GM12892 (cell line): Measurements from ENCODE around the gene ZNF385D.

Experiments
- DNase-seq: peaks from one replicate; pipeline ENCODE4 v3.0.0; 2011; ENCODE audit not compliant: insufficient read length
- FAIRE-seq: peaks from 2 replicates; lab custom pipeline; 2011; peaks lifted over from hg19 to GRCh38; lab: Jason Lieb, UNC
- POLR2A ChIP-seq: IDR thresholded peaks from 2 replicates; pipeline ENCODE4 v1.6.1; 2011; ENCODE audit warnings: low read depth, low read length, control low read depth
- POLR2AphosphoS5 ChIP-seq: IDR thresholded peaks from 2 replicates; pipeline ENCODE4 v1.6.1; 2011; ENCODE audit warnings: low read depth, low read length, control low read depth
- TAF1 ChIP-seq: IDR thresholded peaks from 2 replicates; pipeline ENCODE4 v1.6.1; 2011; ENCODE audit warnings: low read depth, mild to moderate bottlenecking, control low read depth, low read length, borderline replicate concordance

Gene ZNF385D

DNA sequence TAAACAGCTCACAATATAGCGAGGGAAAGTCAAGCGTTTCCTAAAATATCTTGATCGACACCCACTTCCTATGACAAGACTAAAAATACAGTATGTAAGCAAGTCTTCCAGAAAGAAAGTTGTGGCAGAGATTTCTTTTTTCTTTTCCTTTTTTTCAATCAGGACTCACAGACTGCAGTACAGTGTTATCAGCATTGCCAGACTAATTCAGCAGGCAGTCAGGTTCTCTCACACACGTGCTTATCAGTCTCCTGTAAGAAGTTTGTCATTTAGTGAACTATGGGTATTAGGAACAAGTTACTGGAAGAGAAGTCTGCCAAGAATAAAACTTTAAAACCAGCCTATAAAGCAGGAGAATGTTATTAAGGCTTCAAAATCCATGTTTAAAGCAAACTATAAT lies 32.8 kb upstream of the ZNF385D start:
- FAIRE-seq = no peak
- TF ChIP-seq TAF1 (no peak), POLR2AphosphoS5 (no peak), POLR2A (no peak)
- no peak for DNase-seq

DNA sequence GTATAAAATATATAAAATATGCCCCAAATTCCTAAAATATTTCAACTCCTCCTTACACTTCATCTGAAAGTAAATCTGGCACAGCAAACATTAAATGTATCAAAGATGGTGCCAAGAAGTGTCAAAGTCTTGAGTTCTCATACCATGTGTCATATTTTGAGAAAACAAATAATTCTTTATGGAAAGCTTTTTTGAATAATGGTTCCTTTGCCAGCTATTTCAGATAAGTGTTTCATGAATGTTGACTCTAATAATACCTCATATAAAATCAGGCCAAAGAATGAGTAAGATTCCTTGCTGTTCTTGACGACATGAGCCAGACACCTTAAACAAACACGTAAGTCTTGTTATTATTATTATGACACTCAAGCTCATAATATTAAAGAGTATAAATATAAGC lies 30.3 kb upstream of the ZNF385D start:
- no peak for DNase-seq
- TF ChIP-seq TAF1 = no peak
- no peak for TF ChIP-seq POLR2A
- TF ChIP-seq POLR2AphosphoS5 = no peak
- no peak for FAIRE-seq

DNA sequence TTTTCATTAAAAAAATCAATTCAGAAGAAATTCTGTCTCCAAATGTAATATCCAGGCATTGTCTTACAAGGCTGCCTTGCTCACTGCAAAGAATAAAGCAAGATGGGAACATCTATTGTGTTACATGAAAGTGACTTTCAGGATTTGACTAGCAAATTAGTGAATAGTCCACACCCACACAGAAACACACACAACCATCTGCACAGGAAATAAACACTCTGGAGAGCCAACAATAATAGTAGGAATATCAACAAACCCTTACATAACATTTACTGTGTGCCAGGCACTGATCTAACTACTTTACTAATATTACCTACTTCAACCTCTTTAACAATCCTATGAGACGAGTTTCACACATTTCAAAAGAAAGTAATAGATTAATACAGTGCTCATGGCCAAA lies 28.9 kb upstream of the ZNF385D start:
- DNase-seq = no peak
- FAIRE-seq = no peak
- no peak for TF ChIP-seq POLR2AphosphoS5
- no peak for TF ChIP-seq TAF1
- TF ChIP-seq POLR2A = no peak

- no peak for FAIRE-seq
- DNase-seq = no peak
- TF ChIP-seq POLR2AphosphoS5 (no peak), TAF1 (no peak), POLR2A (no peak)
Measured at GRCh38 chr3:21778715-21779114, 27.7 kb upstream of the ZNF385D start.

GRCh38 chr3:21777821-21778220 lies 26.8 kb upstream of the ZNF385D start:
- DNase-seq (no peak), FAIRE-seq (no peak)
- TF ChIP-seq POLR2A (no peak), POLR2AphosphoS5 (no peak), TAF1 (no peak)

DNA sequence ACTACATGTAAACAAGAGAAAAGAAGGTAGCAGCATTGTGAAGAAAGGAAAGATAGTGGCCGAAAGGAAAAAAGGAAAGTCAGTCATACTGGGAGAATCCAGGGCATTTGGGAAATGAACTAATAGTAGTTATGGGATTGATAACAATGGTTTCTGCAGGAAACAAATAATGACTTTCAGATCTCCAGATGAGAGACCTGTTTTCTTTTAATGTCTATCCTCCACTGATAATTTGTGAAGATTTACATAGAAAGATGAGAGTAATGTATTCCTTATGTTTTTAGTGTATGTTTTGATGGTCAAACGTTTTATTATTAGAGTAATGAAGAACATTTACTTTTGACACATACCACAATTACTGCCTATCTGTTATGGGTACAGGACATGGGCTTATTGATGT lies 15.0 kb upstream of the ZNF385D start:
- FAIRE-seq (no peak), DNase-seq (no peak)
- TF ChIP-seq POLR2AphosphoS5 = no peak
- no peak for TF ChIP-seq POLR2A
- TF ChIP-seq TAF1 = no peak

DNA sequence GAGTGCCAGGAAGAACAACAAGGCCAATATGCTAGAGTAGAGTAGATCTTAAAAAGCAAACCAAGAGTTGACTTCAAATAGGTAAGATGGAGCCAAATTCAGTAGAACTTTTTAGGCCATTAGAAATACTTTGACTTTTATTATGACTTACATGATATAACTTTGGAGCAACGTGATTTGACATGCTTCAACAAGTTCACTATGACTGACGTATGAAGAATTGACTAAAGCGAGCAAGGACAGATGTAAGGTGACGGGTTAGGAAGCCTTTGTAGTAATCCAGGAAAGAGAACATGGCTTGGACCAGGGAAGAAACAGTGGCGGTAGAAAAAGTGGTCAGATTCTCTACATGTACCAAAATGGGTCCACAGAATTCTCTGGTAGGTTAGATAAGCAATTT lies 4.9 kb upstream of the ZNF385D start:
- TF ChIP-seq POLR2A (no peak), POLR2AphosphoS5 (no peak), TAF1 (no peak)
- no peak for DNase-seq
- no peak for FAIRE-seq

GRCh38 chr3:21754839-21755238 lies 3.8 kb upstream of the ZNF385D start:
- no peak for TF ChIP-seq POLR2A
- no peak for TF ChIP-seq POLR2AphosphoS5
- no peak for TF ChIP-seq TAF1
- DNase-seq (no peak), FAIRE-seq (no peak)

DNA sequence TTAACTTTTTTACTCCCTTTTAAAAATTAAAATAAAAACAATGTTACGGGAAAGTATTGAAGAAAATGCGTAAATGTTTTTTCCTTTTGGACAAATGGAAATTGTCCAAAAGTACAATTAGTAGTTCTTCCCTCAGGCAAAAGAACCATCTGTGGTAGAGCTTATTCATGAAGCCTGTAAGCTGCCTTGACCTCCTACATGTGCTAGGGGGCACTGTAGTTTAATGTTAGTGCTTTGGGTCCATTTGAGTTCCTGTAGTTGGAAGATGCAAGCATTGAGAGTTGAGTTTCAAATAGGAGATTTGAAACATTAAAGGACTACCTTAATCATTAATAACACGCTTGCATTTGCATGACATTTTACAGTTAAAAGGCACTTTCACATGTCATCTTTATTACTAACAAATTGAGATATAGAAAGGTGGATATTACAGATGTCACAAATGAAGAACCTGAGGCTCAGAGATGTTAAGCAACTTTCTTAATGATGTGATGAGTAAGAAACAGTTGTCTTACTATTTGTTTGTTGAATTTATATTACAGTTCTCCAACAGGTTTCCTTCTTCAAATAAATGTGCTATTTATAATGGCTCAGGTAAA lies 1.8 kb upstream of the ZNF385D start:
- FAIRE-seq (no peak), DNase-seq (no peak)
- TF ChIP-seq TAF1 (no peak), POLR2A (no peak), POLR2AphosphoS5 (no peak)

DNA sequence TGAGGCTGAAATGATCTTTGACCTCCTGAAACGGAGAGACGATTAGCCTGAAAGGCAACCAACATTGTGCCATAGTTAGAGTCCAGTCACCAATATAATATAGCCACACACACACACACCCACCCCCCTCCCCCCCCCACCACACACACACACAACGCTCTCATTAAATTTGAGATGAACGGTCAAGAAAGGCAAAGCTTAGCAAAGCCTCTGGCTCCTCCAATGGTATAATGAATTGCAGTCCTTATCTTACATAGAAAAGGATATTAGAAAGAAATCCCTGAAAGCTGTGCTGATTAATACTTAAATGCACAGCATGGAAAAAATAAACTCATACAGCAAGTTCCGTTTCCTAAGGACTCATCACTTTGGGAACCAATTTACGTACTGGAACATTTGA lies 876 bp upstream of the ZNF385D start:
- no peak for TF ChIP-seq POLR2AphosphoS5
- TF ChIP-seq TAF1 = no peak
- no peak for TF ChIP-seq POLR2A
- DNase-seq (no peak), FAIRE-seq (no peak)

GRCh38 chr3:21750080-21750696 lies 822 bp downstream of the ZNF385D start:
- TF ChIP-seq TAF1 (no peak), POLR2A (no peak), POLR2AphosphoS5 (no peak)
- DNase-seq (no peak), FAIRE-seq (no peak)

GRCh38 chr3:21747966-21748555 lies 2.9 kb downstream of the ZNF385D start:
- FAIRE-seq (no peak), DNase-seq (no peak)
- no peak for TF ChIP-seq POLR2AphosphoS5
- no peak for TF ChIP-seq POLR2A
- TF ChIP-seq TAF1 = no peak
